ENCODE measurements around the gene ADAMTSL3.

ADAMTSL3 gene

GRCh38 chr15:83653639-83654378 lies at the start of gene ADAMTSL3:
ADAMTSL3 (plus strand) TSS chr15:83654123; CDS start chr15:83655762, 1,639 bp downstream.
- Histone ChIP-seq H3K27ac (ENCODE audit: low read depth, low read length) (no peak within 1 kb of the TSS), H3K4me1 (ENCODE audit: control insufficient read depth, low read length) (no peaks in the 10 kb centered on the region), H3K4me3 (ENCODE audit: low read length) (no peak within 1 kb of the TSS), H4K20me1 (ENCODE audit: control insufficient read depth, insufficient read depth, low read depth, low read length) (no peaks in the 10 kb centered on the region), H3K9me3 (ENCODE audit: control insufficient read depth, insufficient read depth, low read length) (no peaks in the 10 kb centered on the region), H3K4me2 (ENCODE audit: low read length) (no peak within 1 kb of the TSS), H3K36me3 (ENCODE audit: control insufficient read depth, low read length) (no peaks in the 10 kb centered on the region), H3K27me3 (ENCODE audit: control insufficient read depth, low read length) (no peaks in the 10 kb centered on the region), H3K9me2 (replicated peaks; ENCODE audit: control insufficient read depth, low read length) (no peaks in the 10 kb centered on the region), H3K79me2 (ENCODE audit: control insufficient read depth, low read length) (no peaks in the 10 kb centered on the region), H3F3A (ENCODE audit: control insufficient read depth, insufficient read depth) (no peaks in the 10 kb centered on the region)
- TF ChIP-seq, protein P1, sequence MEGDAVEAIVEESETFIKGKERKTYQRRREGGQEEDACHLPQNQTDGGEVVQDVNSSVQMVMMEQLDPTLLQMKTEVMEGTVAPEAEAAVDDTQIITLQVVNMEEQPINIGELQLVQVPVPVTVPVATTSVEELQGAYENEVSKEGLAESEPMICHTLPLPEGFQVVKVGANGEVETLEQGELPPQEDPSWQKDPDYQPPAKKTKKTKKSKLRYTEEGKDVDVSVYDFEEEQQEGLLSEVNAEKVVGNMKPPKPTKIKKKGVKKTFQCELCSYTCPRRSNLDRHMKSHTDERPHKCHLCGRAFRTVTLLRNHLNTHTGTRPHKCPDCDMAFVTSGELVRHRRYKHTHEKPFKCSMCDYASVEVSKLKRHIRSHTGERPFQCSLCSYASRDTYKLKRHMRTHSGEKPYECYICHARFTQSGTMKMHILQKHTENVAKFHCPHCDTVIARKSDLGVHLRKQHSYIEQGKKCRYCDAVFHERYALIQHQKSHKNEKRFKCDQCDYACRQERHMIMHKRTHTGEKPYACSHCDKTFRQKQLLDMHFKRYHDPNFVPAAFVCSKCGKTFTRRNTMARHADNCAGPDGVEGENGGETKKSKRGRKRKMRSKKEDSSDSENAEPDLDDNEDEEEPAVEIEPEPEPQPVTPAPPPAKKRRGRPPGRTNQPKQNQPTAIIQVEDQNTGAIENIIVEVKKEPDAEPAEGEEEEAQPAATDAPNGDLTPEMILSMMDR (IDR thresholded peaks at IDR 0.05; ENCODE audit: low read depth, low read length, poor library complexity, severe bottlenecking), result no peak
- TF ChIP-seq EZH2phosphoT487 (IDR thresholded peaks at IDR 0.05; ENCODE audit: borderline replicate concordance, low read length), result no peak

GRCh38 chr15:83604549-83604948 lies 49.4 kb upstream of the ADAMTSL3 start:
- H3K4me1 ChIP-seq (ENCODE audit: control insufficient read depth, low read length), result no peaks in the 10 kb centered on the region
- TF ChIP-seq EZH2phosphoT487 (IDR thresholded peaks at IDR 0.05; ENCODE audit: borderline replicate concordance, low read length), result no peak
- TF ChIP-seq, protein P1 (IDR thresholded peaks at IDR 0.05; ENCODE audit: low read depth, low read length, poor library complexity, severe bottlenecking), result no peak
- no peak overlapping the region for H3K27ac ChIP-seq (ENCODE audit: low read depth, low read length)
- H3K27me3 ChIP-seq (ENCODE audit: control insufficient read depth, low read length), result no peaks in the 10 kb centered on the region
- no peaks in the 10 kb centered on the region for H3K9me2 ChIP-seq (replicated peaks; ENCODE audit: control insufficient read depth, low read length)
- H3K4me3 ChIP-seq (ENCODE audit: low read length), result no peak overlapping the region
- H4K20me1 ChIP-seq (ENCODE audit: control insufficient read depth, insufficient read depth, low read depth, low read length), result no peaks in the 10 kb centered on the region
- H3K36me3 ChIP-seq (ENCODE audit: control insufficient read depth, low read length), result no peaks in the 10 kb centered on the region
- no peak overlapping the region for H3K4me2 ChIP-seq (ENCODE audit: low read length)
- H3F3A ChIP-seq (ENCODE audit: control insufficient read depth, insufficient read depth), result no peaks in the 10 kb centered on the region
- no peaks in the 10 kb centered on the region for H3K79me2 ChIP-seq (ENCODE audit: control insufficient read depth, low read length)
- no peaks in the 10 kb centered on the region for H3K9me3 ChIP-seq (ENCODE audit: control insufficient read depth, insufficient read depth, low read length)

- H3K4me2 ChIP-seq (ENCODE audit: low read length), result no peak overlapping the region
- no peak overlapping the region for H3K27ac ChIP-seq (ENCODE audit: low read depth, low read length)
- H3K4me3 ChIP-seq (ENCODE audit: low read length), result no peak overlapping the region
- no peaks in the 10 kb centered on the region for H4K20me1 ChIP-seq (ENCODE audit: control insufficient read depth, insufficient read depth, low read depth, low read length)
- no peaks in the 10 kb centered on the region for H3K4me1 ChIP-seq (ENCODE audit: control insufficient read depth, low read length)
- no peaks in the 10 kb centered on the region for H3K79me2 ChIP-seq (ENCODE audit: control insufficient read depth, low read length)
- no peaks in the 10 kb centered on the region for H3F3A ChIP-seq (ENCODE audit: control insufficient read depth, insufficient read depth)
- no peak for TF ChIP-seq EZH2phosphoT487 (IDR thresholded peaks at IDR 0.05; ENCODE audit: borderline replicate concordance, low read length)
- TF ChIP-seq, protein P1 (IDR thresholded peaks at IDR 0.05; ENCODE audit: low read depth, low read length, poor library complexity, severe bottlenecking), result no peak
- no peaks in the 10 kb centered on the region for H3K9me2 ChIP-seq (replicated peaks; ENCODE audit: control insufficient read depth, low read length)
- H3K9me3 ChIP-seq (ENCODE audit: control insufficient read depth, insufficient read depth, low read length), result no peaks in the 10 kb centered on the region
- no peaks in the 10 kb centered on the region for H3K27me3 ChIP-seq (ENCODE audit: control insufficient read depth, low read length)
- H3K36me3 ChIP-seq (ENCODE audit: control insufficient read depth, low read length), result no peaks in the 10 kb centered on the region
Observed at GRCh38 chr15:83605111-83605945, 48.6 kb upstream of the ADAMTSL3 start.
